MM.1S (cell line): ENCODE data around the gene ATXN1.

Experiments
- DNase-seq: peaks from one replicate; pipeline ENCODE4 v3.0.0-alpha.2; 2015
- H2AFZ ChIP-seq: fragments of 300-600 bp; sonication (generic); 2 replicates; pipeline ENCODE4 v1.6.0; 2016; ENCODE audit warnings: antibody characterized with exemption, low read length
- H3F3A ChIP-seq: fragments of 300-600 bp; sonication (generic); 2 replicates; pipeline ENCODE4 v1.6.1; 2016; ENCODE audit warnings: mild to moderate bottlenecking, antibody characterized with exemption, low read length, moderate library complexity, mixed read lengths; ENCODE audit not compliant: insufficient read depth
- H3K27ac ChIP-seq: fragments of 300-600 bp; sonication (generic); 2 replicates; pipeline ENCODE4 v1.5.1; 2016; ENCODE audit warnings: mild to moderate bottlenecking, low read length
- H3K27me3 ChIP-seq: fragments of 300-600 bp; sonication (generic); replicated peaks from 2 replicates; pipeline ENCODE4 v1.6.0; 2016; ENCODE audit warnings: low read length; ENCODE audit not compliant: insufficient read depth
- H3K36me3 ChIP-seq: fragments of 300-600 bp; sonication (generic); replicated peaks from 2 replicates; pipeline ENCODE4 v1.6.1; 2016; ENCODE audit warnings: mild to moderate bottlenecking, low read length, mixed read lengths; ENCODE audit not compliant: insufficient read depth
- H3K4me1 ChIP-seq: fragments of 300-600 bp; sonication (generic); 2 replicates; pipeline ENCODE4 v1.6.1; 2016; ENCODE audit warnings: low read length, mixed read lengths
- H3K4me2 ChIP-seq: fragments of 300-600 bp; sonication (generic); 2 replicates; pipeline ENCODE4 v1.6.0; 2016; ENCODE audit warnings: low read depth, low read length
- H3K4me3 ChIP-seq: fragments of 300-600 bp; sonication (generic); 2 replicates; pipeline ENCODE4 v1.5.1; 2016; ENCODE audit warnings: low read length, mixed read lengths
- H3K79me2 ChIP-seq: fragments of 300-600 bp; sonication (generic); 2 replicates; pipeline ENCODE4 v1.6.1; 2016; ENCODE audit warnings: mixed run types, low read length, mixed read lengths
- H3K9ac ChIP-seq: fragments of 300-600 bp; sonication (generic); 2 replicates; pipeline ENCODE4 v1.6.1; 2016; ENCODE audit warnings: low read length, mixed read lengths
- H3K9me2 ChIP-seq: fragments of 300-600 bp; sonication (generic); replicated peaks from 2 replicates; pipeline ENCODE4 v1.6.1; 2016; ENCODE audit warnings: mild to moderate bottlenecking, low read length, mixed read lengths; ENCODE audit not compliant: insufficient read depth
- H3K9me3 ChIP-seq: fragments of 300-600 bp; sonication (generic); replicated peaks from 2 replicates; pipeline ENCODE4 v1.6.1; 2016; ENCODE audit warnings: mild to moderate bottlenecking, low read length, mixed read lengths; ENCODE audit not compliant: insufficient read depth
- H4K20me1 ChIP-seq: fragments of 300-600 bp; sonication (generic); 2 replicates; pipeline ENCODE4 v1.6.1; 2016; ENCODE audit warnings: mild to moderate bottlenecking, low read length, moderate library complexity, mixed read lengths; ENCODE audit not compliant: insufficient read depth
- EZH2 ChIP-seq: fragments of 300-600 bp; sonication (generic); optimal IDR thresholded peaks from 2 replicates; pipeline ENCODE3; 2017; ENCODE audit warnings: low read depth, mild to moderate bottlenecking, antibody characterized with exemption, low read length, mixed read lengths
- EZH2phosphoT487 ChIP-seq: fragments of 300-600 bp; sonication (generic); IDR thresholded peaks from 2 replicates; pipeline ENCODE4 v1.6.1; 2018; ENCODE audit warnings: antibody characterized with exemption, low read length
- TF ChIP-seq, protein P1 (sequence below): fragments of 300-600 bp; sonication (generic); IDR thresholded peaks from 2 replicates; pipeline ENCODE4 v1.5.1; 2016; ENCODE audit warnings: antibody characterized with exemption, low read length, mixed read lengths

Gene ATXN1

DNA sequence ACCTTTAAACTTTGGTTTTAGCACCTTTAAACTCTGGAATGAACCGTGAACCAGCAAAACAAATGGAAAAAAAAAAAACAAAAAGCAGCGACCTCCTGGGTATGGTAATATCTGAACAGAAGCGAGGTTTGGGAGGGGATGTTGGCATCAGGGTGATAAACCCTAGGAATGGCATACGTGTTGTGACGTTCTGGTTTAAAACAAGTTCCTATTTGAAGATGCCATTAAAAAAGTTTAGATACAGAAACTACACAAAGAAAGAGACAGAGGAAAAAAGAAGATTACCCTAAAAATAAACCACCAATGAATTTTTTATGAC, 60.4 kb downstream of the ATXN1 start:
- TF ChIP-seq, protein P1, sequence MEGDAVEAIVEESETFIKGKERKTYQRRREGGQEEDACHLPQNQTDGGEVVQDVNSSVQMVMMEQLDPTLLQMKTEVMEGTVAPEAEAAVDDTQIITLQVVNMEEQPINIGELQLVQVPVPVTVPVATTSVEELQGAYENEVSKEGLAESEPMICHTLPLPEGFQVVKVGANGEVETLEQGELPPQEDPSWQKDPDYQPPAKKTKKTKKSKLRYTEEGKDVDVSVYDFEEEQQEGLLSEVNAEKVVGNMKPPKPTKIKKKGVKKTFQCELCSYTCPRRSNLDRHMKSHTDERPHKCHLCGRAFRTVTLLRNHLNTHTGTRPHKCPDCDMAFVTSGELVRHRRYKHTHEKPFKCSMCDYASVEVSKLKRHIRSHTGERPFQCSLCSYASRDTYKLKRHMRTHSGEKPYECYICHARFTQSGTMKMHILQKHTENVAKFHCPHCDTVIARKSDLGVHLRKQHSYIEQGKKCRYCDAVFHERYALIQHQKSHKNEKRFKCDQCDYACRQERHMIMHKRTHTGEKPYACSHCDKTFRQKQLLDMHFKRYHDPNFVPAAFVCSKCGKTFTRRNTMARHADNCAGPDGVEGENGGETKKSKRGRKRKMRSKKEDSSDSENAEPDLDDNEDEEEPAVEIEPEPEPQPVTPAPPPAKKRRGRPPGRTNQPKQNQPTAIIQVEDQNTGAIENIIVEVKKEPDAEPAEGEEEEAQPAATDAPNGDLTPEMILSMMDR, result no peak
- TF ChIP-seq EZH2phosphoT487 (no peak), EZH2 (no peak)
- H3K79me2 ChIP-seq, result peaks cover 35% of the 10 kb centered on the region
- DNase-seq, result no peak
- H3K4me2 ChIP-seq, result no peak overlapping the region
- no peak overlapping the region for H3K9ac ChIP-seq
- no peaks in the 10 kb centered on the region for H3K27me3 ChIP-seq
- no peaks in the 10 kb centered on the region for H3K9me2 ChIP-seq
- H3K9me3 ChIP-seq, result no peaks in the 10 kb centered on the region
- no peak overlapping the region for H3K27ac ChIP-seq
- no peaks in the 10 kb centered on the region for H4K20me1 ChIP-seq
- H2AFZ ChIP-seq, result no peak overlapping the region
- no peak overlapping the region for H3K4me3 ChIP-seq
- no peaks in the 10 kb centered on the region for H3F3A ChIP-seq
- no peaks in the 10 kb centered on the region for H3K36me3 ChIP-seq
- H3K4me1 ChIP-seq, result no peaks in the 10 kb centered on the region

DNA sequence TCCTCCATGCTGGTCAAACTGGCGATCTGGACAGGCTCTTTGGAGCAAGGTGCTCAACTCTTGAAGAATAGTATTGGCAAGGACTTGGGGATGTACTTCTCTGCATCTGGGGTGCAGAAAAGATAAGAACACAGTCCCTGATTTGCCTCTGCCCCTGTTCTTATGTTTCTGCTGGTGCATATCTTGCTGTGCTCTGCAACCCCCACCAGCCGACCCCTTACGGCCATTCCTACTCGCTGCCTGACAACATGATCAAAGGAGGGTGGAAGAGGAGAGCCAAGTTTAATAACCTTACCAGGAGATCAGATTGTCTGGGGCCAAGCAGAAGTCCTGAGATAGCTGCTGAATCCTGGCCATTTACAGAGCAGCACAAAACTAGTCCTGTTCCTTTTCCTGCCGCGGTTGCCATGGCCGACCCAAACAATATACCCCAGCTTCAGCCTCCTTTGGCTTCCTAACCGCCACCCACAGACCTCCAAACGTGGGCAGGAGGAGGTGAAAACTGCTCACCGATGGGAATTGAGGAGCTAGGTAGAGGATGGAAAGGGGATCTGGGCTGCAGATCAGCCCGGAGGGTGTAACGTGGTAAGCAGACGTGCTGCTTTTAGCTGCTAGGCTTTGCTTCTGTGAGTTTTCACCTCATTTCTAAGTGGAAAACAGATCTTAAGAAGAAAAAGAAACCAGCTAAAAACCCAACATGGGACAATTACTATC, 60.9 kb downstream of the ATXN1 start:
- Histone ChIP-seq H3K4me2 (no peak overlapping the region), H3K9me2 (no peaks in the 10 kb centered on the region), H3K4me1 (no peaks in the 10 kb centered on the region), H3K79me2 (peaks cover 30% of the 10 kb centered on the region), H2AFZ (no peak overlapping the region), H3K9ac (no peak overlapping the region), H3K9me3 (no peaks in the 10 kb centered on the region), H3F3A (no peaks in the 10 kb centered on the region), H3K27ac (no peak overlapping the region), H3K27me3 (no peaks in the 10 kb centered on the region), H4K20me1 (no peaks in the 10 kb centered on the region), H3K36me3 (no peaks in the 10 kb centered on the region), H3K4me3 (no peak overlapping the region)
- TF ChIP-seq EZH2, result no peak
- TF ChIP-seq EZH2phosphoT487, result no peak
- TF ChIP-seq, protein P1, result no peak
- no peak for DNase-seq

DNA sequence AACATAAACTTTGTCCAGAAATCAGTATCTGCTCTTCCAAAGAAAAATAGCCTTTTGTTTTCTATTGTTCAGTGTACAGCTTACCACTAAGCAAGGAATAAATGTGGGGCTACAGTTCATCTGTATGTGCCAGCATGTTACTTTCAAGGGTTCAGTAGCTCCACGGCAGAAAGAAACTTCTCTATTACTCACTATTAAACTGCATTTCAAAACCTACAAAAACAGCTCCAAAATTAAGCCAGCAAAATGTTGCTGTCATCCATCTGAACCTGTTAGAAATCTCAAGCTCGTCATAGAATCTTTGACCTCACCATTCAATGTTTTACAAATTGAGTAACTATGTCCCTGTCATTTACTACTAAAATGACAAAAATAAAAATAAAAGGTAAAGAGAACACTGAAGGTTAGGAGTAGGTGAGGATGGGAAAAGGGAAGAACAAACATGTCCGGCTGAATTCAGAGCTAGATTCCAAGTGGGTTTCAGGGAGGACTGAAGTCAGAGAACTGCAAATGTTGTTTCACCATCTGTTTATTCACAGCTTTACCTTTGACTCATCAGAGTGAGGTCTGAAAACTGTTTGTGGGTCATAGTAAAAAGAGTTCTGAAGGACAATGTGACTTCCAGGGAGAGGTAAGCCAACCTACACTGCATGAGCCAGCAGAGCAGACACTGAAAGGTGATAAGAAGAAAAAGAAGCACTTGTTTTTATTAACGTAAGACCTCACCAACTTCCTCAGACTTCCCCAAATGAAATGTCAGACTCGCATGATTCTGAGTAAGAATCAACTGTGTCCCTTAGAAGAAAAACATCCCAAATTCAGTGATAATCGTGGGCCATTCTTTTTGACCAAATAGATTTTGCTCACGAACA, 62.0 kb downstream of the ATXN1 start:
- H3K9me3 ChIP-seq, result no peaks in the 10 kb centered on the region
- no peaks in the 10 kb centered on the region for H3K36me3 ChIP-seq
- H2AFZ ChIP-seq, result no peak overlapping the region
- H3K79me2 ChIP-seq, result peaks cover 23% of the 10 kb centered on the region; the same call in 1 of the 2 replicates
- H3K4me2 ChIP-seq, result no peak overlapping the region
- no peaks in the 10 kb centered on the region for H3K9me2 ChIP-seq
- no peak for DNase-seq
- TF ChIP-seq, protein P1, result no peak
- TF ChIP-seq EZH2, result no peak
- TF ChIP-seq EZH2phosphoT487, result no peak
- no peaks in the 10 kb centered on the region for H3K4me1 ChIP-seq
- H4K20me1 ChIP-seq, result no peaks in the 10 kb centered on the region
- no peaks in the 10 kb centered on the region for H3F3A ChIP-seq
- no peak overlapping the region for H3K27ac ChIP-seq
- no peak overlapping the region for H3K4me3 ChIP-seq
- H3K9ac ChIP-seq, result no peak overlapping the region
- no peaks in the 10 kb centered on the region for H3K27me3 ChIP-seq
